ENCODE measurements around the gene TRIB2. TPM values are rescaled to one million over a fixed set of nuclear protein-coding genes. Genes with fewer than 3 reads are reported as not detected.

The TRIB2 gene
- total RNA-seq, 4 donors from 2014 or later: 22.7 to 54.2 (median 32.3) TPM

DNA sequence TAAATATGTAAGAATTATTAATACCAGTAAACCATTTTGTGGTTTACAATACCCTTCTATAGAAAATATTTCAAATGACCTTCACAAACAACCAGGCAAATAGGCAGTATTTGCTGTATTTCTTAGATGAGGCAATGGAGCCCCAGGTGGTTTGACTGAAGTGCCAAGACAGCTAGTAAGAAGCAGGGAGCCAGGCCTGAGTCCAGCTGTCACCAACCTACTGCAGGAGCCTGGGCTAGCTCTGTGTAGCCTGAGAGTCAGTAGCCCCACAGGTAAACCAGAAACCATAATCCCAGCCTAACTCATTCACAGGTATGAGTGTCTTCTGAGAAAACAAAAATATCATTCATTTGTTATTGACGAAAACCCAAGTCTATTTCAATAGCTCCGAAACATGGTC is 45.6 kb downstream of the TRIB2 start:
- Histone ChIP-seq H3K4me1 (peaks cover 0 to 13% (median 0%) of the 10 kb centered on the region in 3 donors), H3K27me3 (no peaks in the 10 kb centered on the region), H3K4me3 (no peak overlapping the region), H3K27ac (no peak overlapping the region), H3K9me3 (no peaks in the 10 kb centered on the region), H3K36me3 (no peaks in the 10 kb centered on the region)
- WGBS, 2 donors (ENCODE audit: low coverage in 1 of 2): 93 to 100% methylated on average over 2 of the region's 2 CpGs
- ATAC-seq: no peak
- TF ChIP-seq, protein P1, sequence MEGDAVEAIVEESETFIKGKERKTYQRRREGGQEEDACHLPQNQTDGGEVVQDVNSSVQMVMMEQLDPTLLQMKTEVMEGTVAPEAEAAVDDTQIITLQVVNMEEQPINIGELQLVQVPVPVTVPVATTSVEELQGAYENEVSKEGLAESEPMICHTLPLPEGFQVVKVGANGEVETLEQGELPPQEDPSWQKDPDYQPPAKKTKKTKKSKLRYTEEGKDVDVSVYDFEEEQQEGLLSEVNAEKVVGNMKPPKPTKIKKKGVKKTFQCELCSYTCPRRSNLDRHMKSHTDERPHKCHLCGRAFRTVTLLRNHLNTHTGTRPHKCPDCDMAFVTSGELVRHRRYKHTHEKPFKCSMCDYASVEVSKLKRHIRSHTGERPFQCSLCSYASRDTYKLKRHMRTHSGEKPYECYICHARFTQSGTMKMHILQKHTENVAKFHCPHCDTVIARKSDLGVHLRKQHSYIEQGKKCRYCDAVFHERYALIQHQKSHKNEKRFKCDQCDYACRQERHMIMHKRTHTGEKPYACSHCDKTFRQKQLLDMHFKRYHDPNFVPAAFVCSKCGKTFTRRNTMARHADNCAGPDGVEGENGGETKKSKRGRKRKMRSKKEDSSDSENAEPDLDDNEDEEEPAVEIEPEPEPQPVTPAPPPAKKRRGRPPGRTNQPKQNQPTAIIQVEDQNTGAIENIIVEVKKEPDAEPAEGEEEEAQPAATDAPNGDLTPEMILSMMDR (IDR thresholded peaks at IDR 0.05): no peak
- TF ChIP-seq POLR2A (IDR thresholded peaks at IDR 0.05) (no peak), EP300 (IDR thresholded peaks at IDR 0.05) (no peak), POLR2AphosphoS5 (IDR thresholded peaks at IDR 0.05) (no peak)

DNA sequence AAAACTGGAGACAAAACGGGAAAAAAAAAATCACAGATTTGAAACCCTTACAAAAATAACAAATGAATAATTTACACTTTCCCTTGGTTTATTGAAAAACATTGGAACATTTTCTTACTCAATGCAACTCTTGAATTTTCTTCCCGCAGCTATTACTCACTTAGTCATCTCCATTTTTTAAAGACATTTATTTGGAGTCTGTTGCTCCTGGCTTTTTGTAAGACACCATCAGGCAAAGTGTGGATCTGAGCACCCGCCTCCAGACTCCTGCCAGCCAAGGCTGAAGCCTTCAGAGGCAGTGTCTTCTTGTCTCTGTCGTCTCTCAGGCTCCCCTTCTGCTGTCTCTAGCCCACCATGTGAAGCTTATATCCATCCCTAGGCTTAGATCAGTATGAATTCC is 46.2 kb downstream of the TRIB2 start:
- Histone ChIP-seq H3K4me3 (no peak overlapping the region), H3K9me3 (no peaks in the 10 kb centered on the region), H3K27me3 (no peaks in the 10 kb centered on the region), H3K36me3 (no peaks in the 10 kb centered on the region), H3K4me1 (peaks cover 0 to 13% (median 0%) of the 10 kb centered on the region in 3 donors), H3K27ac (no peak overlapping the region)
- 50 to 70% methylated on average over 3 to 4 of the region's 4 CpGs for WGBS, 2 donors (ENCODE audit: low coverage in 1 of 2)
- TF ChIP-seq POLR2A (IDR thresholded peaks at IDR 0.05): no peak
- ATAC-seq: no peak

DNA sequence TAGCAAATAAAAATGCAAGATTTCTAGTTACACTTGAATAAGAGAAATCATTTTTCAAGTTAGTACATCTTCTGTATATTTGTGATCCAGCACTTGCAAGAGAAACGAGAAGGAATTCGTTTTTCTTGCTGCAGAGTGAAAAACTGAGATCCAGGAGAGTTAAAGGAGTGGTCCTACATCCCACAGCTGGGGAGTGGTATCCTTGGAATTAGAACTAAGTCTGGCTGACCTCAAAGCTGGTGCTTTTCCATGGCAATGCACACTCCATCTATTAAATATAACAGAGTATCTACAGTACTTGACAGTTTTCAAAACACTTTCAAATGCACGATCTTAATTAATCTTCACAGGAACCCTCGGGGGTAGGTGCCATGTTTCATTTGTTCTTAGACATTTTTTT is 46.8 kb downstream of the TRIB2 start:
- Histone ChIP-seq H3K36me3 (no peaks in the 10 kb centered on the region), H3K27ac (no peak overlapping the region), H3K4me3 (no peak overlapping the region), H3K27me3 (no peaks in the 10 kb centered on the region), H3K9me3 (no peaks in the 10 kb centered on the region), H3K4me1 (peaks cover 0 to 13% (median 0%) of the 10 kb centered on the region in 3 donors)
- no peak for ATAC-seq
- no peak for TF ChIP-seq POLR2AphosphoS5 (IDR thresholded peaks at IDR 0.05)
- TF ChIP-seq POLR2A (IDR thresholded peaks at IDR 0.05): no peak
- TF ChIP-seq, protein P1 (IDR thresholded peaks at IDR 0.05): no peak
- TF ChIP-seq EP300 (IDR thresholded peaks at IDR 0.05): no peak
- 36 to 40% methylated on average over 4 of the region's 4 CpGs for WGBS, 2 donors (ENCODE audit: low coverage in 1 of 2)

DNA sequence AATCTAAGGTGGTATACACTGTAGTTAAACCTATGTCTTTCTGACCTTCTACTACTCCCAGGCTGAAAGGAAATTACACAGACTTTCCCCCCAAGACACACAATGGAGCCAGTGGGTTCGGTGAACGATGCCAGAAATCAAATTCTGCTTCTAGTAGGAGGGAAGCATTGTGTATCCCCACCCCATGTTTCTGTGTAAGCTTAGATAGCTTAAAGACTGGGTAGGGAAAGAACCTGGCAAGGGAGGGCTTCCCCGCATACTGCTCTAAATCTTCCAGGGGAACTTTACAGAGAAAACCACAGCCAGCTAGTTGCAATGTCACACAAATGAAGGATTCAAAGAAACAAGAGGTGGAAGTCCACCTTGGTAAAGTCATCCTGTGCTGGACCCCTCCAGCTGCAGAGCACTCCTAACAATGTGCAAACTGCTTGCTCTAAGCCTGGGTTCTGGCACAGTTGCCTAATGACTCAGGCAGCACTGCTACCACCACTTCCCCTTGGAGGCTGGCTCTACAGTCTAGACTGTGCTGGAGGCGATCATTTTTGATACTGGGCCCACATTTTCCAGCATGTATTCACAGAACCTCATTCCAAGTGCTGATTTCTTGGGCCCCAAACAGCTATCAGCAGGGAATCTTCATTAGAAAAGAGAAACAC is 47.5 kb downstream of the TRIB2 start:
- H3K4me3 ChIP-seq: no peak overlapping the region
- TF ChIP-seq EP300 (IDR thresholded peaks at IDR 0.05): no peak
- TF ChIP-seq, protein P1 (IDR thresholded peaks at IDR 0.05): no peak
- no peak for TF ChIP-seq POLR2A (IDR thresholded peaks at IDR 0.05)
- no peak for TF ChIP-seq POLR2AphosphoS5 (IDR thresholded peaks at IDR 0.05)
- 60 to 73% methylated on average over 2 to 3 of the region's 4 CpGs for WGBS, 2 donors (ENCODE audit: low coverage in 1 of 2)
- H3K27me3 ChIP-seq: no peaks in the 10 kb centered on the region
- no peaks in the 10 kb centered on the region for H3K36me3 ChIP-seq
- peaks cover 0 to 13% (median 0%) of the 10 kb centered on the region in 3 donors for H3K4me1 ChIP-seq
- no peak overlapping the region for H3K27ac ChIP-seq
- ATAC-seq: no peak
- no peaks in the 10 kb centered on the region for H3K9me3 ChIP-seq

DNA sequence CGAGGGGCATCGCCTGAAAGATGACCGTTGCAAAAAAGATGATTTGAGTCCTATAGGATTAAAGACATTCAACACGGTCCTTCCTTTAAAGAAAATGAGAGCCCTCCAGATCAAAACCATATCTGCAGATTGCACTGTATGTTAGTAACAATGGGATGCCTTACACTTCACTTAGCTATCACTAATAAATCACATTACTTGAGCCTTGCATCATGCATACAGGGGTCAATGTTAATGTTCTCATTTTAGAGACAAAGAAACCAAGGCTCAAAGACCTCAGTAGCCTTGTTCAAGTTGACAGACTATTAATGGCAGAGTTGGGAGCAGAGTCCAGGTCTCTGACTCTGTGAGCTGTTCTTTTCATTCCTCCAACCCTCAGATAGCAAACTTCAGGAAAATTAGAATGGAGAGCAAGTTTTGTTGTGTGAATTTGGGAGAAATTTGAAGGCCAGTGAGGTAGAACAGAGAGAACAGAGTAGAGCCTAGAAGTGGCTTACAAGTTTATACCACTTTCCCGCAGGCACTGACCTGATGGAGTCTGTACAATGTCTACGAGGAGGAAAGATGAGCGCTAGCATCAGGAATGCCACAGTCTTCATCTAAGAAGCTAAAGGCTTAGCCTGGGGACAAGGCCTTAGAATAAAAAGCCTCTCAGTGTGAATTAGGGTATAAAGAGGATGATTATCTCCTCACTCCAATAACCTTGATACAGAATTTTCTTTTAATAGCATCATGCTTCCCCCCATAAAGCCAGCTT is 48.3 kb downstream of the TRIB2 start:
- Histone ChIP-seq H3K9me3 (no peaks in the 10 kb centered on the region), H3K27me3 (no peaks in the 10 kb centered on the region), H3K36me3 (no peaks in the 10 kb centered on the region), H3K27ac (no peak overlapping the region), H3K4me1 (peaks cover 0 to 13% (median 0%) of the 10 kb centered on the region in 3 donors), H3K4me3 (no peak overlapping the region)
- ATAC-seq: no peak
- WGBS, 2 donors (ENCODE audit: low coverage in 1 of 2): 82 to 83% methylated on average over 7 of the region's 7 CpGs
- TF ChIP-seq POLR2A (IDR thresholded peaks at IDR 0.05): no peak
- TF ChIP-seq, protein P1 (IDR thresholded peaks at IDR 0.05): no peak
- TF ChIP-seq POLR2AphosphoS5 (IDR thresholded peaks at IDR 0.05): no peak
- no peak for TF ChIP-seq EP300 (IDR thresholded peaks at IDR 0.05)
